Measurements from ENCODE around the gene TBX1. TPM values are rescaled to one million over a fixed set of nuclear protein-coding genes. Genes with fewer than 3 reads are reported as not detected.

The TBX1 gene
- total and polyA plus RNA-seq, 2 of the 8 experiments (the other 6 are each of a cell fraction or from before 2014, with no cell fraction given), result 0.28 TPM; not detected in 1

- ChIA-PET CTCF (ENCODE audit: partially characterized antibody) (interaction anchor here (0.6 to 5.0 kb wide), 5 partner anchors 8 to 173 kb away, joined by 3 to 43 read pairs (median 3); no protein-coding TSS in a partner anchor), POLR2A (ENCODE audit: partially characterized antibody) (interaction anchor here (1.1 kb wide), 1 partner anchor 11 kb away, joined by 4 read pairs; no protein-coding TSS in a partner anchor)
- no peak overlapping the region for H4K91ac ChIP-seq (replicated peaks; ENCODE audit: insufficient read length, low read length)
- no peaks in the 10 kb centered on the region for H3K23me2 ChIP-seq (ENCODE audit: low read depth, low read length)
- no peaks in the 10 kb centered on the region for H3K36me3 ChIP-seq (ENCODE audit: control insufficient read depth in 2 of 4, insufficient read depth in 4 of 4, low read length in 3 of 4)
- peaks cover 0 to 12% (median 6%) of the 10 kb centered on the region in 4 experiments; a peak in 5 of 7 replicates for H3K4me1 ChIP-seq (replicated peaks in 1 of 4; ENCODE audit: control insufficient read depth in 3 of 4, insufficient read depth in 4 of 4, low read length in 3 of 4)
- H3K4me3 ChIP-seq (ENCODE audit: extremely low read depth in 1 of 4, insufficient read depth in 2 of 4, low read depth in 3 of 4, low read length in 4 of 4), result no peak overlapping the region
- H2BK12ac ChIP-seq (ENCODE audit: low read depth, low read length), result no peak overlapping the region
- no peak overlapping the region for H3K4me2 ChIP-seq (ENCODE audit: insufficient read depth in 1 of 2, low read depth in 2 of 2, low read length in 2 of 2)
- no peak for FAIRE-seq
- H3K27me3 ChIP-seq (replicated peaks in 1 of 4; ENCODE audit: control insufficient read depth in 3 of 4, extremely low read depth in 1 of 4, insufficient read depth in 3 of 4, low read length in 3 of 4), result no peaks in the 10 kb centered on the region; a peak in 1 of 7 replicates
- H4K8ac ChIP-seq (ENCODE audit: extremely low read depth, insufficient read depth, low read length), result peak overlapping the region; percentile 28; the same call in 1 of the 2 replicates
- no peak overlapping the region for H3K56ac ChIP-seq (replicated peaks; ENCODE audit: insufficient read length, low read depth, low read length)
- no peak overlapping the region for H4K5ac ChIP-seq (ENCODE audit: insufficient read length, low read depth, low read length)
- no peak overlapping the region for H3K9ac ChIP-seq (replicated peaks in 1 of 4; ENCODE audit: extremely low read depth in 1 of 4, low read depth in 3 of 4, low read length in 3 of 4)
- H2BK15ac ChIP-seq (ENCODE audit: low read length), result no peak overlapping the region
- DNase-seq (ENCODE audit: low read depth in 1 of 2, low spot score in 2 of 2), result no peak
- H3K14ac ChIP-seq (ENCODE audit: insufficient read length), result no peak overlapping the region
- H3K27ac ChIP-seq (ENCODE audit: low read depth, low read length), result no peak overlapping the region
- H2AK5ac ChIP-seq (ENCODE audit: low read depth, low read length), result no peak overlapping the region
- no peak overlapping the region for H3K23ac ChIP-seq (ENCODE audit: insufficient read length)
- H3K9me3 ChIP-seq (ENCODE audit: insufficient read depth in 2 of 2, low read depth in 1 of 2, low read length in 1 of 2), result no peaks in the 10 kb centered on the region
- no peak overlapping the region; the same call in 1 of the 2 replicates for H2BK5ac ChIP-seq (ENCODE audit: low read depth, low read length)
- H3K79me1 ChIP-seq (ENCODE audit: low read depth, low read length), result no peaks in the 10 kb centered on the region
- 86% methylated on average over 31 of the region's 31 CpGs; no CpG with 5 or more reads in 1 of the 2 experiments for WGBS, 2 experiments (ENCODE audit: extremely low coverage in 1 of 2, insufficient coverage in 1 of 2, insufficient read length in 1 of 2, insufficient replicate concordance in 2 of 2, low coverage in 1 of 2, low lambda C conversion rate in 2 of 2, missing lambda C conversion rate in 1 of 2)
- no peak overlapping the region for H2BK120ac ChIP-seq (replicated peaks; ENCODE audit: low read depth, low read length)
- no peaks in the 10 kb centered on the region for H3K79me2 ChIP-seq (ENCODE audit: control insufficient read depth in 1 of 2, insufficient read depth in 2 of 2, low read length in 2 of 2)
- no peak overlapping the region for H3K18ac ChIP-seq (ENCODE audit: extremely low read depth, low read length)
- no peak overlapping the region for H3K4ac ChIP-seq (replicated peaks; ENCODE audit: insufficient read length, low read depth, low read length)
- H2AFZ ChIP-seq (ENCODE audit: low read length), result no peak overlapping the region
- no peak overlapping the region for H2BK20ac ChIP-seq (ENCODE audit: low read length)
- H4K20me1 ChIP-seq (replicated peaks in 1 of 2; ENCODE audit: control insufficient read depth in 1 of 2, insufficient read depth in 2 of 2, low read length in 2 of 2), result peaks cover 0 to 1% of the 10 kb centered on the region in 2 experiments
- TF ChIP-seq KDM1A (IDR thresholded peaks at IDR 0.05; ENCODE audit: borderline replicate concordance, low read length) (no peak), ATF2 (IDR thresholded peaks at IDR 0.05; ENCODE audit: low read length) (no peak), TAF1 (IDR thresholded peaks at IDR 0.05; ENCODE audit: low read depth, low read length) (no peak), TEAD4 (IDR thresholded peaks at IDR 0.05; ENCODE audit: low read depth, low read length) (no peak), POLR2A (IDR thresholded peaks at IDR 0.05; ENCODE audit: control extremely low read depth in 1 of 2, low read depth in 2 of 2, low read length in 2 of 2) (no peak), CBX8 (IDR thresholded peaks at IDR 0.05; ENCODE audit: borderline replicate concordance, low read depth, low read length) (no peak), CTCF (IDR thresholded peaks at IDR 0.05; ENCODE audit: control extremely low read depth in 1 of 3, insufficient read depth in 1 of 3, low read depth in 1 of 3, low read length in 3 of 3) (no peak)
These were observed 21.7 kb upstream of the TBX1 start for GRCh38 chr22:19738664-19739447.
